GM12801 (cell line): ENCODE measurements around the gene LOXHD1.

Source experiments
- TF ChIP-seq, protein P1 (sequence below): IDR thresholded peaks from one replicate; pipeline ENCODE4 v1.5.1; 2011; ENCODE audit warnings: control low read depth; ENCODE audit not compliant: insufficient read length; ENCODE audit errors: extremely low read depth

LOXHD1 gene

DNA sequence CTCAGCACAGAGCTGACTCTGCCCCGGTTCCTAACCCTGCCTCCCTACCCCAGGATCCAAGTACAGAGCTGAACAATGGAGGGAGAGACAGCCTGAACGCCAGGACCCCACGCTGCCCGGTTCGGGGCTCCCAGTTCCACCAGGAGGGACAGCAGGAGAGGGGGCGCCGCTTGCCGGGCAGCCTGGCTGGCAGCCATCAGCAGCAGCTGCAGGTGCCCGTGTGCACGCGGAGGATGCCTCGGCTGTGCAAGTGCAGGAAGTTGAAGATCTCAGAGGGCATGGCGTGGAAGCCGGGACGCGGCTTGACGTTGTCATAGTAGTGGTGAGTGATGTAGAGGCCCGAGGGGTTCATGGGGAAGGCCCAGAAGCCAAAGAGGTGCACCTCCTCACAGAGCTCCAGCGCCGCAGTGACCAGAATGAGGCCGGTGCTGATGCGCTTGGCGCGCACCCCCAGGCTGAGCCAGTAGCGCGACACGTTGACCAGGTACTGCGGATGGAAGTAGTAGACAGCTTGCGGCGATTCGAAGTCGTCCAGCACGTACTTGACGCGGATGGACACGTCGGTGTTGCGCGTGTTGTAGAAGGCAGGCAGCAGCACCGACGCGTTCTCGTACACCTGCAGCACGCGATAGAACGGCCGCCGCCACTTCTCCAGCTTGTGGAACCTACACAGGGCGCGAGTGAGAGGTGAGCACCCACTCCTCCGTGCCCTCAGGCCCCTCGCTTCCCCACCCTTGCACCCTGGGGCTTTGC is 23.0 kb upstream of the LOXHD1 start:
- TF ChIP-seq, protein P1, sequence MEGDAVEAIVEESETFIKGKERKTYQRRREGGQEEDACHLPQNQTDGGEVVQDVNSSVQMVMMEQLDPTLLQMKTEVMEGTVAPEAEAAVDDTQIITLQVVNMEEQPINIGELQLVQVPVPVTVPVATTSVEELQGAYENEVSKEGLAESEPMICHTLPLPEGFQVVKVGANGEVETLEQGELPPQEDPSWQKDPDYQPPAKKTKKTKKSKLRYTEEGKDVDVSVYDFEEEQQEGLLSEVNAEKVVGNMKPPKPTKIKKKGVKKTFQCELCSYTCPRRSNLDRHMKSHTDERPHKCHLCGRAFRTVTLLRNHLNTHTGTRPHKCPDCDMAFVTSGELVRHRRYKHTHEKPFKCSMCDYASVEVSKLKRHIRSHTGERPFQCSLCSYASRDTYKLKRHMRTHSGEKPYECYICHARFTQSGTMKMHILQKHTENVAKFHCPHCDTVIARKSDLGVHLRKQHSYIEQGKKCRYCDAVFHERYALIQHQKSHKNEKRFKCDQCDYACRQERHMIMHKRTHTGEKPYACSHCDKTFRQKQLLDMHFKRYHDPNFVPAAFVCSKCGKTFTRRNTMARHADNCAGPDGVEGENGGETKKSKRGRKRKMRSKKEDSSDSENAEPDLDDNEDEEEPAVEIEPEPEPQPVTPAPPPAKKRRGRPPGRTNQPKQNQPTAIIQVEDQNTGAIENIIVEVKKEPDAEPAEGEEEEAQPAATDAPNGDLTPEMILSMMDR, result no peak

DNA sequence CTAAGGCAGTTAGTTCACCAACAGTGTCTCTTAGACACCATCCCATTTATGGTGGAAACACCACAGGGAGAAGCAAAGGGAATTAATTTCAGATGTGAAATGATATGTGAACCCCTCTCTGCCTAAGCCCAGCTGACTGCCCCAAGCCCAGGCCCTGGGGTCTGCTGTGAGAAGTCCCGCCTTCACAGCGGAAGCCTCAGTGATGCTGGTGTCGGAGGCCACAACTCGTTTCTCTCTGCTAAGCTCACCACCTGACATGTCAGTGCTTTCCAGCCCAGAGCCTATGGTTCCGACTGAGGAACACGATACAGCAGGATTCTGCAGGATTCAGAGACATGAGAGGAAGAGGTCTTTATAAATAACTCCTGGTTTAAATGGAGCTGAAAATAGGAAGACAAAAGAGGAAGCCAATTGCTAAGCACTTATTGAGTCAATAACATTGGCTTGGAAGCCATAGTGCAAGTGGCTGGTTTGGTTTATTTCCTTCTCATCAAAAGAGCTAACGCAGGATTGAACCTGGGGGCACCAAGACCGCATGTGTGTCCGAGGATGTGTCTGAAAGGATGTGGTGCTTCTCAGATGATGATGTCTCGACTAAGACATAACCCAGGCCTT is 21.9 kb upstream of the LOXHD1 start:
- TF ChIP-seq, protein P1, result no peak

DNA sequence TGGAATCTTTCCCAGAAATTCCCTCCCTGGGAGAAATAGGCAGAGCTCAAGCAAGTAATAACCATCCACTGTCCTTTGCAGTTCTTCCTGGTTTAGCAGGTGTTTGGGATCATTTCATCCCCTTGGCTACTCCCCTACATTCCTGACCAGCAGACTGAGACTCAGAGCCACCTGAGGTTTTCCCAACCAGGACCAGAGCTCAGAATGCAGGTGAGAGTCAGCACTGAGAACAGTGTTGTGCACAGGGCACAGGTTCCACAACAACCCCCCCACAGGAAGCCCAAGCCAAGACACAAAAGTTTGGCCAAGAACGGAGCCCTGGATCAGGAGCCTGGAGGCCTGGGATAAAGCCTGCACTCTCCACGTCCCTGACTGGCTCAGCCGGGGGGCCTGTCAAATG is 21.0 kb upstream of the LOXHD1 start:
- TF ChIP-seq, protein P1, result no peak

DNA sequence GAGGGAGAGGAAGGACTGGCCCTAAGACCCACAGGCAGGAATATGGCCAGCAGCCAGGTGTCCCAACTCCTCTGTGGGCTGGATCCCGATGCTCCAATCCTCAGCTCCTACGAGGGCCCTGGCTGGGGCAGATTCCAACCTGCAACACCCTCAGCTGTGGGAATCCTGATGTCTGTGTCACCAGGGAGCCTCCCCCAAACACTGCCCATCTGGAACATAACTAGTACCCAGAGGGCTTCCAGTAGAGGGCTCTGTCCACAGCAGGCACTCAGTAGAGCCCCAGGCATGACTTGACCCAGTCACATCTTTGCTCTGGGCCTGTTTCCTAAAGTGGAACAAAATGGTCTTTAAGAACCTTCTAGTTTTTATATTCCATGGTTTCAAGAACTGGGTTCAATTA is 20.6 kb upstream of the LOXHD1 start:
- TF ChIP-seq, protein P1, result no peak

DNA sequence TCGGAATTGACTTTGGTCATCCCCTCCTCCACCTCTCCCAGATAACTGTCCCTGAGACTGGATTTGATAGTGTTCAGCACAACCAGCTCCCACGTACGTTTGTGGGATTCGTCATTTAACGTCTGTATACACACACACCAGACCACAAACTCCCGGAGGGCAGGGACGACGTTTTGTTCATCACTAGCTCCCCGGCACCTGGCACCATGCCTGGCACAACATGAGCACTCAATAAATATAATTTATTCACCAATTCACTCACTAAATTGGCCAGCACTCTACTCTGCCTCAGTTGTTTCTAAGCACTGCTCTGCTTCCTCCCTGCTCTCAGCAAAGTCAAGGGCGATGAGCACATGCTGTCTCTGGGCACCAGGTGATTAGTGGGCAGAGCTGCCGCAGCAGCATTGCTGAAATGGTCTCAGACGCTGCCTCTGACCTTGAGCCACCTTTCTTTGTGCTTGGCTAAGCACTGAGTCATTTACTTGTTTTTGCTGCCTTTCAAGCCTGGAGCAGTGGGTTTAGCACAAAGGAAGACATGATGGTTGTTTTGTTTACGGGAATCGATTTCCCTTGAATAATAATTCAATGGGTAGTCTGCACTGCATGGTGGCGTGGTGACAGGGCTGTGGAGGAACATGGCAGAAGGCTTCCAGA is 19.3 kb upstream of the LOXHD1 start:
- TF ChIP-seq, protein P1, result no peak

DNA sequence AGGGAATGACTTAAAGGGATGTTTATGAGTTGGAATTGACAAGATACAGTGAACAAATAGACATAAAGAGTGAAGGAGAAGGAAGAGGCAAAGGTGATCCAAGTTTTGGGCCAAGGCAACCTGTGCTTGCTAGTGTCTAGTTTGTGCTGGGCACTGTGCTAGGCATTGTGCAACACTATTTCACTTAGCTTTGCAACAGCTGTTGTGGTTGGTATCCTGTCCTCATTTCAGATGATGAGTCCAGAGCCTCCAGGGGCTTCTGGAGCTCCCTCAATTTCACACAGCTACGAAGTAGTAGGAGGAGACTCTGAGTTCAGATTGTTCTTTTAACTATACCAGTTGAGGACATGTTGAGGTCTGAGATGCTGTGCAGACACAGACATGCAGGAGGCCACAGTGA is 18.1 kb upstream of the LOXHD1 start:
- TF ChIP-seq, protein P1, result no peak

DNA sequence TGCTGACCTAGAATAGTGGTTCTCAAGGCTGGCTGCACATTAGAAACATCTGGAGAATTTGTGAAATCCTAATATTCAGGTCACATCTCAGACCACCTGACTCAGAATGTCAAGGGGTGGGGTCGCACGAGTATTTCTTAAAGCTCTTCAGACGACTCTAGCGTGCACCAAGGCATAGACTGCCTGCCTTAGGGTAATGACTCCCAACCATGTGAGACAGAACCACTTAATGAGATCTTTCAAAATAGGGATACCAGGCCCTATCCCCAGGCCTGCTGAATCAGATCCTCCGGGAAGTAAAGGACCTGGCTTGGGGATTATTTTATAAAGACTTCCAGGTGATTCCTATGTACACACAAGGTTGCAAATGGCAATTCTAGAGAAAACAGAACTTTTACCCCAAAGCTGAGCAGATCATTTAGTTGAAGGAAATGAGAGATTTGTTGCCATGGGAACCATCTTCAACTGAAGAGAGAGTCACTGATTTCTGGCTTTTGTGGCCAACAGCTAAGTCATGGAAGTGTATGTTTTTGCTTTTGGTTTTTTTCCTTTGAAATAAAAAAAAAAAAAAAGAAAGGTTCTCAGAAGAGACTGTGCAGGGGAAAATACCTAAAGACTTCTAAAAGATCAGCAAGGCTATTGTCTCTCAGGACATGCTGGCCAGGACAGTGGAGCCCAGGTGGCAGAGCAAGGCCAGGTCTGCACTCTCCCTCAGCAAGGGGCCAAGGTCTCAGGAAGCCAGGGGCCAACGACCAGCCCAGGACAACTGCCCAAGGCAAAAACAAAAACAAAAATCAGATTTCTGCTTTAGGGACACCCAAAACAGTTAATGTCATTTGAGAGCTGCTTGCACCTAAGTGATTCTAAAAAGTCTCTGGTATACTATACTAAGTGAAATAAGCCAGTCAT is 15.3 kb upstream of the LOXHD1 start:
- TF ChIP-seq, protein P1, result no peak
